ENCODE results near the gene ATP10A. TPM values are rescaled to one million over a fixed set of nuclear protein-coding genes. Genes with fewer than 3 reads are reported as not detected.

ATP10A gene
- total RNA-seq, 1 experiment from 2014 or later = 0.02 TPM

- H3K27ac ChIP-seq (ENCODE audit: low read depth, low read length) = no peak overlapping the region
Measured at GRCh38 chr15:25900901-25901300, 37.8 kb upstream of the ATP10A start.

More at GRCh38 chr15:25900901-25901300, 37.8 kb upstream of the ATP10A start:
- Histone ChIP-seq H2AFZ (ENCODE audit: low read depth, low read length, poor library complexity, severe bottlenecking) (no peak overlapping the region), H3K36me3 (ENCODE audit: control insufficient read depth in 1 of 2, insufficient read depth in 2 of 2, low read length in 2 of 2) (no peaks in the 10 kb centered on the region), H3K9me2 (ENCODE audit: insufficient read depth) (no peaks in the 10 kb centered on the region), H3K4me3 (replicated peaks in 1 of 2; ENCODE audit: low read depth in 1 of 2, low read length in 2 of 2) (no peak overlapping the region), H3K9ac (ENCODE audit: low read length) (no peak overlapping the region), H3K4me2 (ENCODE audit: low read length) (no peak overlapping the region), H4K20me1 (ENCODE audit: insufficient read depth) (no peaks in the 10 kb centered on the region), H3K4me1 (ENCODE audit: control insufficient read depth in 1 of 2, insufficient read depth in 2 of 2, low read length in 2 of 2) (no peaks in the 10 kb centered on the region), H3K79me2 (ENCODE audit: insufficient read depth, low read length) (no peaks in the 10 kb centered on the region), H3K9me3 (ENCODE audit: control insufficient read depth in 1 of 2, insufficient read depth in 1 of 2, low read depth in 1 of 2, low read length in 2 of 2) (peaks cover 3 to 45% of the 10 kb centered on the region in 2 experiments; a peak in 2 of 4 replicates), H3K27me3 (ENCODE audit: insufficient read depth, low read length) (no peaks in the 10 kb centered on the region)
- ChIA-PET RAD21 (ENCODE audit: low non-redundant PET in 1 of 2, low total read pairs in 2 of 2, uncharacterized antibody in 2 of 2, unreplicated experiment in 2 of 2) (no interaction called here), CTCF (no interaction called here), POLR2A (no interaction called here)
- no peak for TF ChIP-seq EGR1 (IDR thresholded peaks at IDR 0.05; ENCODE audit: low read depth)
- no peak for TF ChIP-seq SRF (IDR thresholded peaks at IDR 0.05; ENCODE audit: low read depth)
- no peak for TF ChIP-seq CTCF (IDR thresholded peaks at IDR 0.05 in 2 of 3, conservative IDR thresholded peaks at IDR 0.05 in 1 of 3; ENCODE audit: borderline replicate concordance in 1 of 3, insufficient read depth in 1 of 3, low read depth in 2 of 3, low read length in 2 of 3)
- no peak for TF ChIP-seq ZFX (IDR thresholded peaks at IDR 0.05)
- TF ChIP-seq YY1 (IDR thresholded peaks at IDR 0.05; ENCODE audit: extremely low read depth, insufficient replicate concordance, low read depth, low read length) = no peak
- no peak for TF ChIP-seq POLR2A (IDR thresholded peaks at IDR 0.05; ENCODE audit: borderline replicate concordance, extremely low read depth, insufficient read depth, insufficient read length)
- TF ChIP-seq ZBTB33 (IDR thresholded peaks at IDR 0.05; ENCODE audit: extremely low read depth, insufficient replicate concordance, low read length) = no peak
- TF ChIP-seq SP1 (IDR thresholded peaks at IDR 0.05; ENCODE audit: low read depth) = no peak
- no peak for TF ChIP-seq FOSL1 (IDR thresholded peaks at IDR 0.05; ENCODE audit: low read depth)
- TF ChIP-seq ATF3 (IDR thresholded peaks at IDR 0.05) = no peak
- TF ChIP-seq EZH2 (IDR thresholded peaks at IDR 0.05) = no peak
- TF ChIP-seq POLR2AphosphoS5 (IDR thresholded peaks at IDR 0.05; ENCODE audit: low read depth, low read length) = no peak
- TF ChIP-seq ELF1 (IDR thresholded peaks at IDR 0.05; ENCODE audit: borderline replicate concordance, low read depth) = no peak
- no peak for TF ChIP-seq TCF7L2 (IDR thresholded peaks at IDR 0.05; ENCODE audit: borderline replicate concordance, extremely low read depth, insufficient read depth, insufficient read length)
- TF ChIP-seq SIN3A (IDR thresholded peaks at IDR 0.05; ENCODE audit: low read depth) = no peak
- TF ChIP-seq EZH2phosphoT487 (IDR thresholded peaks at IDR 0.05; ENCODE audit: borderline replicate concordance) = no peak
- DNase-seq (ENCODE audit: low read depth, low spot score) (no peak), ATAC-seq (no peak)
- BruUV-seq (replicated peaks) = no TSS peak
- intact Hi-C loops (cut with micrococcal nuclease) = no loop called here
